Measurements from ENCODE around the gene CRHR1. TPM values are rescaled to one million over a fixed set of nuclear protein-coding genes. Genes with fewer than 3 reads are reported as not detected.

CRHR1 gene
- total and polyA plus RNA-seq, 2 of the 4 experiments (the other 2 are of a cell fraction): not detected

- Histone ChIP-seq H2AFZ (replicated peaks; ENCODE audit: low read length, poor library complexity) (no peak overlapping the region), H3K9me3 (ENCODE audit: control insufficient read depth, insufficient read depth, low read length) (no peaks in the 10 kb centered on the region), H4K91ac (ENCODE audit: insufficient read depth, low read depth, low read length) (no peak overlapping the region), H3K4ac (ENCODE audit: low read depth, low read length) (no peak overlapping the region), H3K27ac (ENCODE audit: insufficient read depth, low read length) (no peak overlapping the region), H4K20me1 (ENCODE audit: insufficient read depth, low read length) (no peaks in the 10 kb centered on the region), H3K4me2 (ENCODE audit: low read depth, low read length) (no peak overlapping the region), H4K5ac (ENCODE audit: low read depth, low read length) (no peak overlapping the region), H3K56ac (ENCODE audit: extremely low read depth, insufficient read depth, low read length) (no peak overlapping the region; the same call in 1 of the 2 replicates), H4K8ac (ENCODE audit: low read depth in 2 of 2, low read length in 2 of 2) (no peak overlapping the region), H2AK9ac (replicated peaks; ENCODE audit: low read depth, low read length, poor library complexity) (peak overlapping the region; percentile 76), H2BK5ac (ENCODE audit: low read depth, low read length, poor library complexity, severe bottlenecking) (no peak overlapping the region), H3K27me3 (ENCODE audit: control insufficient read depth, insufficient read depth, low read length) (peaks cover 2% of the 10 kb centered on the region), H3K9me1 (ENCODE audit: insufficient read depth, low read length) (no peaks in the 10 kb centered on the region), H2AK5ac (ENCODE audit: low read depth, low read length) (no peak overlapping the region), H3K23ac (ENCODE audit: low read depth, low read length) (no peak overlapping the region), H3K79me1 (ENCODE audit: low read depth in 1 of 2, low read length in 2 of 2) (no peaks in the 10 kb centered on the region), H2BK120ac (ENCODE audit: low read depth, low read length) (no peak overlapping the region), H3K4me3 (ENCODE audit: insufficient read depth, low read depth, low read length) (no peak overlapping the region), H3K9ac (ENCODE audit: low read depth, low read length) (no peak overlapping the region), H2BK20ac (ENCODE audit: low read depth, low read length) (no peak overlapping the region), H3K4me1 (ENCODE audit: control insufficient read depth, insufficient read depth, low read length) (no peaks in the 10 kb centered on the region), H2BK15ac (ENCODE audit: low read depth, low read length) (no peak overlapping the region), H3K36me3 (ENCODE audit: control insufficient read depth, insufficient read depth, low read length) (no peaks in the 10 kb centered on the region), H3K14ac (replicated peaks; ENCODE audit: low read depth, low read length) (no peak overlapping the region), H3K18ac (ENCODE audit: low read depth, low read length) (no peak overlapping the region)
- POLR2A ChIA-PET (ENCODE audit: unreplicated experiment): no interaction called here
- dilution Hi-C loops (cut with HindIII; ENCODE audit: low sequenced_read_pairs, unreplicated experiment): loop anchor here (25.0 kb wide), 1 partner anchor 221 kb away; no protein-coding TSS in a partner anchor
- in situ Hi-C loops (cut with MboI; ENCODE audit: low sequenced_read_pairs): loop anchor here (10.0 kb wide), 1 partner anchor 643 kb away; no protein-coding TSS in a partner anchor
- ATAC-seq (ENCODE audit: low read depth) (peak; percentile 64; the same call in 1 of the 2 replicates), DNase-seq (peak; percentile 12)
- intact Hi-C loops (cut with micrococcal nuclease): loop anchor here (10.0 kb wide), 1 partner anchor 433 kb away; no protein-coding TSS in a partner anchor
- BruUV-seq (replicated peaks): no TSS peak
- CTCF ChIA-PET: no interaction called here
- WGBS, 2 experiments (ENCODE audit: extremely low coverage in 2 of 2, insufficient read length in 1 of 2): no CpG with 5 or more reads among the region's 10 CpGs
- TF ChIP-seq POLR2A (IDR thresholded peaks at IDR 0.05; ENCODE audit: low read depth, low read length) (no peak), RAD21 (IDR thresholded peaks at IDR 0.05; ENCODE audit: low read length) (no peak), SMC3 (IDR thresholded peaks at IDR 0.05; ENCODE audit: low read depth, low read length) (no peak), FOS (IDR thresholded peaks at IDR 0.05; ENCODE audit: low read depth, low read length) (no peak), MAZ (IDR thresholded peaks at IDR 0.05; ENCODE audit: borderline replicate concordance, low read depth, low read length) (no peak), RFX5 (IDR thresholded peaks at IDR 0.05; ENCODE audit: low read depth, low read length) (no peak), RCOR1 (IDR thresholded peaks at IDR 0.05; ENCODE audit: insufficient replicate concordance, low read length) (no peak), MXI1 (IDR thresholded peaks at IDR 0.05; ENCODE audit: borderline replicate concordance, low read depth, low read length) (no peak), MAFK (IDR thresholded peaks at IDR 0.05; ENCODE audit: low read depth, low read length) (no peak), NFE2L2 (IDR thresholded peaks at IDR 0.05; ENCODE audit: low read depth, low read length) (no peak), CEBPB (IDR thresholded peaks at IDR 0.05; ENCODE audit: low read depth, low read length) (no peak), CHD1 (IDR thresholded peaks at IDR 0.05; ENCODE audit: low read depth, low read length) (no peak)
- TF ChIP-seq, protein P1, sequence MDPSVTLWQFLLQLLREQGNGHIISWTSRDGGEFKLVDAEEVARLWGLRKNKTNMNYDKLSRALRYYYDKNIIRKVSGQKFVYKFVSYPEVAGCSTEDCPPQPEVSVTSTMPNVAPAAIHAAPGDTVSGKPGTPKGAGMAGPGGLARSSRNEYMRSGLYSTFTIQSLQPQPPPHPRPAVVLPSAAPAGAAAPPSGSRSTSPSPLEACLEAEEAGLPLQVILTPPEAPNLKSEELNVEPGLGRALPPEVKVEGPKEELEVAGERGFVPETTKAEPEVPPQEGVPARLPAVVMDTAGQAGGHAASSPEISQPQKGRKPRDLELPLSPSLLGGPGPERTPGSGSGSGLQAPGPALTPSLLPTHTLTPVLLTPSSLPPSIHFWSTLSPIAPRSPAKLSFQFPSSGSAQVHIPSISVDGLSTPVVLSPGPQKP (IDR thresholded peaks at IDR 0.05; ENCODE audit: borderline replicate concordance, low read depth, low read length): no peak
- TF ChIP-seq, protein P2, sequence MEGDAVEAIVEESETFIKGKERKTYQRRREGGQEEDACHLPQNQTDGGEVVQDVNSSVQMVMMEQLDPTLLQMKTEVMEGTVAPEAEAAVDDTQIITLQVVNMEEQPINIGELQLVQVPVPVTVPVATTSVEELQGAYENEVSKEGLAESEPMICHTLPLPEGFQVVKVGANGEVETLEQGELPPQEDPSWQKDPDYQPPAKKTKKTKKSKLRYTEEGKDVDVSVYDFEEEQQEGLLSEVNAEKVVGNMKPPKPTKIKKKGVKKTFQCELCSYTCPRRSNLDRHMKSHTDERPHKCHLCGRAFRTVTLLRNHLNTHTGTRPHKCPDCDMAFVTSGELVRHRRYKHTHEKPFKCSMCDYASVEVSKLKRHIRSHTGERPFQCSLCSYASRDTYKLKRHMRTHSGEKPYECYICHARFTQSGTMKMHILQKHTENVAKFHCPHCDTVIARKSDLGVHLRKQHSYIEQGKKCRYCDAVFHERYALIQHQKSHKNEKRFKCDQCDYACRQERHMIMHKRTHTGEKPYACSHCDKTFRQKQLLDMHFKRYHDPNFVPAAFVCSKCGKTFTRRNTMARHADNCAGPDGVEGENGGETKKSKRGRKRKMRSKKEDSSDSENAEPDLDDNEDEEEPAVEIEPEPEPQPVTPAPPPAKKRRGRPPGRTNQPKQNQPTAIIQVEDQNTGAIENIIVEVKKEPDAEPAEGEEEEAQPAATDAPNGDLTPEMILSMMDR (conservative IDR thresholded peaks at IDR 0.05; ENCODE audit: low read depth, low read length): no peak
- TF ChIP-seq, protein P3, sequence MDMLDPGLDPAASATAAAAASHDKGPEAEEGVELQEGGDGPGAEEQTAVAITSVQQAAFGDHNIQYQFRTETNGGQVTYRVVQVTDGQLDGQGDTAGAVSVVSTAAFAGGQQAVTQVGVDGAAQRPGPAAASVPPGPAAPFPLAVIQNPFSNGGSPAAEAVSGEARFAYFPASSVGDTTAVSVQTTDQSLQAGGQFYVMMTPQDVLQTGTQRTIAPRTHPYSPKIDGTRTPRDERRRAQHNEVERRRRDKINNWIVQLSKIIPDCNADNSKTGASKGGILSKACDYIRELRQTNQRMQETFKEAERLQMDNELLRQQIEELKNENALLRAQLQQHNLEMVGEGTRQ (IDR thresholded peaks at IDR 0.05; ENCODE audit: low read depth, low read length): no peak
Observed at GRCh38 chr17:45857977-45858708, 74.0 kb downstream of the CRHR1 start.
